IPS-20b (cell line): ENCODE results near the gene TGM1.

ENCODE experiments used
- H3K27ac ChIP-seq: one replicate; pipeline ENCODE4 v1.5.1; 2013; ENCODE audit warnings: low read length
- H3K27me3 ChIP-seq: 2 replicates; pipeline ENCODE4 v1.6.1; 2013; ENCODE audit warnings: mild to moderate bottlenecking, low read length, inconsistent platforms; ENCODE audit not compliant: insufficient read depth
- H3K36me3 ChIP-seq: 2 replicates; pipeline ENCODE4 v1.6.1; 2013; ENCODE audit warnings: low read depth, mild to moderate bottlenecking, inconsistent platforms, low read length, moderate library complexity; ENCODE audit not compliant: insufficient read depth
- H3K4me1 ChIP-seq: 2 replicates; pipeline ENCODE4 v1.6.1; 2013; ENCODE audit warnings: mild to moderate bottlenecking, control low read depth, inconsistent platforms, low read length, moderate library complexity; ENCODE audit not compliant: insufficient read depth
- H3K4me3 ChIP-seq: 2 replicates; pipeline ENCODE4 v1.5.1; 2013; ENCODE audit warnings: mild to moderate bottlenecking, low read length, inconsistent platforms
- H3K9ac ChIP-seq: 2 replicates; pipeline ENCODE4 v1.6.1; 2013; ENCODE audit warnings: low read depth, mild to moderate bottlenecking, inconsistent platforms, low read length, moderate library complexity
- H3K9me3 ChIP-seq: 2 replicates; pipeline ENCODE4 v1.6.1; 2013; ENCODE audit warnings: mild to moderate bottlenecking, low read depth, low read length, inconsistent platforms; ENCODE audit not compliant: insufficient read depth

TGM1 gene

GRCh38 chr14:24286996-24287395, 24.0 kb upstream of the TGM1 start:
- H3K4me3 ChIP-seq = no peak overlapping the region
- no peak overlapping the region for H3K9ac ChIP-seq
- peaks cover 8% of the 10 kb centered on the region for H3K36me3 ChIP-seq
- no peaks in the 10 kb centered on the region for H3K4me1 ChIP-seq
- no peaks in the 10 kb centered on the region for H3K9me3 ChIP-seq
- H3K27ac ChIP-seq = no peak overlapping the region
- H3K27me3 ChIP-seq = no peaks in the 10 kb centered on the region

GRCh38 chr14:24285351-24285750, 22.4 kb upstream of the TGM1 start:
- H3K27ac ChIP-seq = no peak overlapping the region
- H3K9ac ChIP-seq = no peak overlapping the region; the same call in 1 of the 2 replicates
- no peak overlapping the region for H3K4me3 ChIP-seq
- no peaks in the 10 kb centered on the region for H3K4me1 ChIP-seq
- no peaks in the 10 kb centered on the region for H3K9me3 ChIP-seq
- H3K36me3 ChIP-seq = no peaks in the 10 kb centered on the region; the same call in 1 of the 2 replicates
- H3K27me3 ChIP-seq = no peaks in the 10 kb centered on the region

GRCh38 chr14:24284501-24285035, 21.6 kb upstream of the TGM1 start:
- H3K9ac ChIP-seq = no peak overlapping the region
- no peaks in the 10 kb centered on the region for H3K4me1 ChIP-seq
- H3K4me3 ChIP-seq = no peak overlapping the region
- no peaks in the 10 kb centered on the region for H3K36me3 ChIP-seq
- H3K27ac ChIP-seq = no peak overlapping the region
- H3K27me3 ChIP-seq = no peaks in the 10 kb centered on the region
- H3K9me3 ChIP-seq = no peaks in the 10 kb centered on the region

GRCh38 chr14:24283796-24284460, 21.0 kb upstream of the TGM1 start:
- Histone ChIP-seq H3K27ac (no peak overlapping the region), H3K27me3 (no peaks in the 10 kb centered on the region), H3K4me1 (no peaks in the 10 kb centered on the region)

GRCh38 chr14:24282736-24283135, 19.8 kb upstream of the TGM1 start:
- no peaks in the 10 kb centered on the region for H3K36me3 ChIP-seq
- no peak overlapping the region for H3K4me3 ChIP-seq
- H3K27ac ChIP-seq = no peak overlapping the region
- H3K27me3 ChIP-seq = no peaks in the 10 kb centered on the region
- no peak overlapping the region for H3K9ac ChIP-seq
- H3K9me3 ChIP-seq = no peaks in the 10 kb centered on the region
- H3K4me1 ChIP-seq = no peaks in the 10 kb centered on the region

More at GRCh38 chr14:24283796-24284460, 21.0 kb upstream of the TGM1 start:
- no peaks in the 10 kb centered on the region for H3K36me3 ChIP-seq
- no peak overlapping the region for H3K9ac ChIP-seq
- H3K4me3 ChIP-seq = no peak overlapping the region
- no peaks in the 10 kb centered on the region for H3K9me3 ChIP-seq

- Histone ChIP-seq H3K9me3 (no peaks in the 10 kb centered on the region), H3K36me3 (no peaks in the 10 kb centered on the region), H3K27me3 (no peaks in the 10 kb centered on the region), H3K4me3 (no peak overlapping the region), H3K4me1 (no peaks in the 10 kb centered on the region), H3K27ac (no peak overlapping the region), H3K9ac (no peak overlapping the region)
These were observed 18.7 kb upstream of the TGM1 start for GRCh38 chr14:24281636-24282035.

GRCh38 chr14:24280797-24281460, 18.0 kb upstream of the TGM1 start:
- Histone ChIP-seq H3K9ac (no peak overlapping the region), H3K4me1 (no peaks in the 10 kb centered on the region), H3K27ac (no peak overlapping the region), H3K4me3 (no peak overlapping the region), H3K9me3 (no peaks in the 10 kb centered on the region), H3K36me3 (no peaks in the 10 kb centered on the region), H3K27me3 (no peaks in the 10 kb centered on the region)

GRCh38 chr14:24279301-24280186, 16.6 kb upstream of the TGM1 start:
- Histone ChIP-seq H3K27ac (no peak overlapping the region), H3K9ac (no peak overlapping the region; the same call in 1 of the 2 replicates), H3K9me3 (no peaks in the 10 kb centered on the region), H3K36me3 (no peaks in the 10 kb centered on the region), H3K4me3 (no peak overlapping the region), H3K27me3 (no peaks in the 10 kb centered on the region), H3K4me1 (no peaks in the 10 kb centered on the region)

GRCh38 chr14:24278424-24278823, 15.4 kb upstream of the TGM1 start:
- H3K4me1 ChIP-seq = no peaks in the 10 kb centered on the region; the same call in 1 of the 2 replicates
- H3K27me3 ChIP-seq = no peaks in the 10 kb centered on the region
- H3K36me3 ChIP-seq = no peaks in the 10 kb centered on the region
- H3K4me3 ChIP-seq = no peak overlapping the region
- H3K27ac ChIP-seq = no peak overlapping the region
- no peak overlapping the region for H3K9ac ChIP-seq
- H3K9me3 ChIP-seq = no peaks in the 10 kb centered on the region

GRCh38 chr14:24277606-24278321, 14.8 kb upstream of the TGM1 start:
- Histone ChIP-seq H3K4me1 (no peaks in the 10 kb centered on the region; the same call in 1 of the 2 replicates), H3K36me3 (no peaks in the 10 kb centered on the region), H3K27ac (no peak overlapping the region), H3K4me3 (no peak overlapping the region), H3K27me3 (no peaks in the 10 kb centered on the region), H3K9ac (no peak overlapping the region), H3K9me3 (no peaks in the 10 kb centered on the region)

- H3K9me3 ChIP-seq = no peaks in the 10 kb centered on the region
- no peaks in the 10 kb centered on the region for H3K36me3 ChIP-seq
- H3K9ac ChIP-seq = no peak overlapping the region
- H3K4me3 ChIP-seq = no peak overlapping the region
- no peaks in the 10 kb centered on the region; the same call in 1 of the 2 replicates for H3K4me1 ChIP-seq
- H3K27ac ChIP-seq = no peak overlapping the region
- no peaks in the 10 kb centered on the region for H3K27me3 ChIP-seq
These were observed 14.1 kb upstream of the TGM1 start for GRCh38 chr14:24277071-24277470.
